Epidermal melanocyte (primary cell): Measurements from ENCODE around the gene GGA1.
A peak's percentile ranks its signal among the peaks of the same experiment; 100 is the strongest.

Experiments
- DNase-seq: peaks from one replicate; pipeline ENCODE4 v3.0.0; 2011; ENCODE audit warnings: low spot score; ENCODE audit not compliant: insufficient read length

GGA1 gene

GRCh38 chr22:37608477-37609239, at the start of gene GGA1:
TSS of gene GGA1 (plus strand) at chr22:37608834. CDS start at chr22:37608861, 27 bp downstream.
- peak; percentile 95 for DNase-seq

DNA sequence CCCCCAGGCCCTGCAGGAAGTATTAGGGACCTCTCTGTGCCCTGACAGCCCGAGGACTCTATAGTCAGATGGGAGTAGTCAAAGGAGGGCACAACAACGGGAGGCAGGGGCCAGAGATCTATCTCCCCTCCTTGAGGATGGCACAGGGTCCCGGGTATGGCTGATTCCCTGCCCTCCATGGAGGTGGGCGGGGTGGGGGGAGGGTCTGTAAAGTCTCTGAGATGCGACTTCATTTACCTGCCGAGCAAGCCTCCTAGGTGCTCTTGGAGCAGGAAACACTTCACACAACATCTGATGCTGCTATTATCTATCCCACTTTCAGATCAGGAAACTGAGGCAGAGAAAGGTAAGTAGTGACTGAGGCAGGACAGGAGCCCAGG, 49.1 kb upstream of the GGA1 start:
- DNase-seq: no peak

GRCh38 chr22:37559901-37560607, 48.6 kb upstream of the GGA1 start, which contains the start of gene CDC42EP1:
TSS of gene CDC42EP1 (plus strand) at chr22:37560480. CDS start at chr22:37566350, 5,870 bp downstream.
- no peak for DNase-seq

- DNase-seq: no peak
Observed at GRCh38 chr22:37560608-37561211, 47.9 kb upstream of the GGA1 start.

- peak; percentile 87 for DNase-seq
Observed at GRCh38 chr22:37561212-37562048, 47.2 kb upstream of the GGA1 start.

GRCh38 chr22:37562049-37562875, 46.4 kb upstream of the GGA1 start:
- no peak for DNase-seq

GRCh38 chr22:37563153-37564081, 45.2 kb upstream of the GGA1 start:
- DNase-seq: peak; percentile 79

- DNase-seq: no peak
Observed at GRCh38 chr22:37564111-37564711, 44.4 kb upstream of the GGA1 start.

DNA sequence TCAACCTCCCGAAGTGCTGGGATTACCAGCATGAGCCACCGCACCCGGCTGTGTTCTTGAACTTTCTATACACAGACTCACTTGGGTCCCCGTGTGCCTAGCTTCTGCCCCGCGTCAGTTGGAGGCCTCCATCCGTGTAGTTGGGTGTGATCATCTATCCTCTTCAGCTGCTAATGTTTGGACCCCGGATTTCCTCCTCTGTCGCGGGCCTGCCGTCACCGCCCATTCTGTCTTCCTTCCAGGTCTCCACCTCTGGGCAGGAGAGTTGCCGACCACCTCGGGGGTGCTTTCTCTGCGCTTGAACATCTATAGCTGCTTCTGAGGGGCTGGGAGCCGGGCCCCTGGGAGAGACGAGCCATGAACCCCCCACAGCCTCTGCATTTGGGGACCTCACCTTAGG, 42.8 kb upstream of the GGA1 start:
- no peak for DNase-seq

DNA sequence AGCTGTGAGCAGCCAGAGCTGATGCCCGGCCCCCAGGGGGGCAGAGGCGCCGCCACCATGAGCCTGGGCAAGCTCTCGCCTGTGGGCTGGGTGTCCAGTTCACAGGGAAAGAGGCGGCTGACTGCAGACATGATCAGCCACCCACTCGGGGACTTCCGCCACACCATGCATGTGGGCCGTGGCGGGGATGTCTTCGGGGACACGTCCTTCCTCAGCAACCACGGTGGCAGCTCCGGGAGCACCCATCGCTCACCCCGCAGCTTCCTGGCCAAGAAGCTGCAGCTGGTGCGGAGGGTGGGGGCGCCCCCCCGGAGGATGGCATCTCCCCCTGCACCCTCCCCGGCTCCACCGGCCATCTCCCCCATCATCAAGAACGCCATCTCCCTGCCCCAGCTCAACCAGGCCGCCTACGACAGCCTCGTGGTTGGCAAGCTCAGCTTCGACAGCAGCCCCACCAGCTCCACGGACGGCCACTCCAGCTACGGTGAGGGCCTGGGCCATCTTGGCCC, 42.3 kb upstream of the GGA1 start:
- DNase-seq: no peak

GRCh38 chr22:37566903-37567798, 41.5 kb upstream of the GGA1 start:
- peak; percentile 71 for DNase-seq

DNA sequence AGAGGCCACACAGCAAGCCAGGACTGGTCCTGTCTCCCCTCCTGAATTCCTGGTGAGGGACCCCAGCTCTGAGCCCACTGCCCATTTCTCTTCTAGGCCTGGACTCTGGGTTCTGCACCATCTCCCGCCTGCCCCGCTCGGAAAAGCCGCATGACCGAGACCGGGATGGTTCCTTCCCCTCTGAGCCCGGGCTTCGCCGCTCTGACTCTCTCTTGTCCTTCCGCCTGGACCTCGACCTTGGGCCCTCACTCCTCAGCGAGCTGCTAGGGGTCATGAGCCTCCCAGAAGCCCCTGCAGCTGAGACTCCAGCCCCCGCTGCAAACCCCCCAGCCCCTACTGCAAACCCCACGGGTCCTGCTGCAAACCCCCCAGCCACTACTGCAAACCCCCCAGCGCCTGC, 40.6 kb upstream of the GGA1 start:
- no peak for DNase-seq

DNA sequence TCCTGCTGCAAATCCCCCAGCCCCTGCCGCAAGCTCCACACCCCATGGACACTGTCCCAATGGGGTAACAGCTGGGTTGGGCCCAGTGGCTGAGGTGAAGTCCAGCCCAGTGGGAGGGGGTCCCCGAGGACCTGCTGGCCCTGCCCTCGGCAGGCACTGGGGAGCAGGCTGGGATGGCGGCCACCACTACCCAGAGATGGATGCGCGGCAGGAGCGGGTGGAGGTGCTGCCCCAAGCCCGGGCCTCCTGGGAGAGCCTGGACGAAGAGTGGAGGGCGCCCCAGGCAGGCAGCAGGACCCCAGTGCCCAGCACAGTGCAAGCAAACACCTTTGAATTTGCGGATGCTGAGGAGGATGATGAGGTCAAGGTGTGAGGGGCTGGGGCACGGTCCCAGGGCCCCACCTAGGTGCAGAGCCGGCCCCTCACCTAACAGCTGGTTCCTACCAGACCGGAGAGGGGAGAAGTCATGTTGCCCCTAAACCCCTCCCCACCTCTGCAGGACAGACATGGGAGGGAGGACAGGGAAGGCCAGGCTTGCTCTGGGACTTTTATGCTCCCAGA, 40.1 kb upstream of the GGA1 start:
- no peak for DNase-seq

DNA sequence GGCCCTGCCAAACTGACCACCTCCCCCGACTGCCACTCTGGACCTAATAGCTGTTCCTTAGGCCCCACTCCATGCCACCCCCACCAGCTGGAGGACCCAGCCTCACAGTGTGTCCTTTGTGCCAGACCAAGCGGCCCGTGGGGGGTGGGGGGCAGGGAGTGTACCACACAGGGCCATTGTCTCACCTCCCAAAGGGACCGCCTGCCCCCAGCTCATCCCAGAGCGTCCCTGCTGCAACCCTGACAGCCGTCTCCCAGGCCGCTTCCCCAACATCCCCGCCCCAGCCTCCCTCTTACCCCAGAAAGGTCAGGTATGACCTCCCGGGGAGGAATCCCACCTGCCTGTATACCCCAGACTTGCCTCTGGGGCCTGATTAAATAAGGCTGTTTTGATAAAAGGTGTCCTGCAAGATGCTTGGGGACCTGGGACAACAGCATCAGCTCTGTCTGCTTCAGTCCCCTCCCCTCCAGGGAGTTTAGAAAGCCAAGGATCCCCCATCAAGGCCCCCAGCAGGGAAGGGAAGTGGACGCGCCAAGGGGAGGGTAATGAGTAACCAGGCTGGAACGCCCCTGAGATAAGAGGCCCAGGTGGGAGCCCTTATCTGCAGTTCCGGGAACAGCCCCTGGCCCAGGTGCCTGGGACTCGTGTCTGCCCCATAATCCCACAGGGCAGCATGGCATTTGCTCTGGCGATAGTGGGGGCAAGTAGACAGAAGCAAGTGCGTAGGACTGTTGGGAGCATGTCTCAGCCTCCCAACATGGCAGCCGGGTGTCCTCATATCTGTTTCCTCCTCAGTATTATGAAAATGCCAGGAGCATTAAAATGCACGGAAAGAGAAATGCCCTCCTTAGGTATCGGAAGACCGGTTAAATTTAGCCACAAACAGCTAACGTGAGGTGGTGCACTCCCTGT, 39.4 kb upstream of the GGA1 start:
- no peak for DNase-seq

DNA sequence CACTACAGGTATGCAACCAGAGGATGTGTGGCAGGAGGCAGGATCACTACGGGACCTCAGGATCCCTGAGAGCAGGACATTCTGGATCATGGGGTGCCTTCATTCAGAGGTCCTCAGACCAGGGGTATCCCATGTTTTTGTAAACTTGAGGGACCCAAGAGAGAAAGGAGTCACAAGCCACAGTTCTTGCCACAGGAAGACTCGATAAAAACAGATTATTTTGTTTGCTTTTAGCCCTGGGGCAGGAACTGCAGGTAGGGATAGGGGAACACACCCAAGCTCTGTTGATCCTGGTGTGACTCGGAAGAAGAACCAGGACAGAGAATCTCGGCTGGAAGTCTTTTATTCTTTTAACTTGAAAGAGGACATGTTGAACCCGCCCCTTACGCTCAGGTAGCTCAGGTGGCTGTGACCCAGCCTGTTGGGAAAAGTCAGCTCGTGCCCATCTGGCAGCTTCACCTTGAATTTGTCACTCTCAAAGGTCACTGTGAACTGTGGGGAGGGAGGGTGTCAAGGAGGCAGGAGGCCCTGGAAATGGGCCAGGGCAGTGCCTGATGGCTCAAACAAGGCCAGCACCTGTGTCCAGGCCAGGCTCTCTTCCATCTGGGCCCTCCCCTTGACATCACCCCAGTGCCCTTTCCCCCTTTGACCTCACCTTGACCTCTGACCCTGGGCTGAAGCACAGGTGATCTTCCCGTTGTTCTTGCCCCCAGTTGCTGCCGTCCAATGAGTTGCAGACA, 38.5 kb upstream of the GGA1 start:
- DNase-seq: no peak

GRCh38 chr22:37570661-37570976, 38.0 kb upstream of the GGA1 start:
- DNase-seq: no peak
